BJ (cell line): Measurements from ENCODE around the gene TSHR. TPM values are rescaled to one million over a fixed set of nuclear protein-coding genes. Genes with fewer than 3 reads are reported as not detected.
"Not testable (repeated sequence)": the region's sequence is repeated elsewhere in the genome, so short reads cannot be mapped to it uniquely, and the experiment has no call there.

Experiments
- CTCF ChIA-PET: fragments of 350-600 bp; formaldehyde crosslinking; extraction: SDS; loops from one replicate; lab custom pipeline; 2021; ENCODE audit warnings: antibody characterized with exemption, inconsistent platforms; lab: Yijun Ruan, JAX
- POLR2A ChIA-PET: fragments of 300-600 bp; sonication (Branson Sonifier 250); formaldehyde crosslinking; extraction: SDS; loops from one replicate; lab custom pipeline; 2021; ENCODE audit warnings: antibody characterized with exemption; lab: Charles Lee
- DNase-seq: peaks from one replicate; pipeline ENCODE4 v3.0.0-alpha.2; 2011; ENCODE audit warnings: low read depth
- H3K27me3 ChIP-seq: 2 replicates; pipeline ENCODE4 v1.6.0; 2011; ENCODE audit warnings: low read length; ENCODE audit not compliant: control insufficient read depth, insufficient read depth
- H3K36me3 ChIP-seq: 2 replicates; pipeline ENCODE4 v1.5.1; 2011; ENCODE audit warnings: low read length; ENCODE audit not compliant: control insufficient read depth, insufficient read depth
- H3K4me3 ChIP-seq: 2 replicates; pipeline ENCODE4 v1.5.1; 2011; ENCODE audit warnings: low read depth, mild to moderate bottlenecking, control low read depth, low read length
- polyA plus RNA-seq: library from polyadenylated mRNA; depleted of rRNA; stranded (reverse); fragments of >200 nt; gene quantifications from 2 replicates; pipeline ENCODE4 v1.2.3, GENCODE V29; 2011
- TF ChIP-seq, protein P1 (sequence below): IDR thresholded peaks from 2 replicates; pipeline ENCODE4 v1.5.1; 2011; ENCODE audit warnings: low read depth, mild to moderate bottlenecking, control low read depth, inconsistent platforms, low read length, moderate library complexity; ENCODE audit not compliant: insufficient read depth

TSHR gene
- polyA plus RNA-seq, 1 experiment = not detected

DNA sequence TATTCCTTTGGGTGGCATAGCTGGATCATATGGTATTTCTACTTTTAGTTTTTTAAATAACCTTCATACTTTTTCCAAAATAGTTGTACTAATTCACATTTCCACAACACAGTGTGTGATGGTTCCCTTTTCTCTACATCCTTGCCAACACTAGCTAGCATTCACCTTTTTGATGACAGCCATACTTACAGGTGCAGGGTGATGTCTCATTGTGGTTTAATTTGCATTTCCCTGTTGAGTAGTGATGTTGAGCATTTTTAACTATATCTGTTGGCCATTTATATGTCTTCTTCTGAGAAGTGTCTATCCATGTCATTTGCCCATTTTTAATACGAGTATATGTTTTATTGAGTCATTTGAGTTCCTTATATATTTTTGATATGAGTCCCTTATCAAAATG is 96.1 kb downstream of the TSHR start:
- CTCF ChIA-PET = no interaction called here
- H3K27me3 ChIP-seq = no peaks in the 10 kb centered on the region
- no peak overlapping the region for H3K4me3 ChIP-seq
- no peak for DNase-seq
- H3K36me3 ChIP-seq = no peaks in the 10 kb centered on the region
- POLR2A ChIA-PET = no interaction called here
- TF ChIP-seq, protein P1, sequence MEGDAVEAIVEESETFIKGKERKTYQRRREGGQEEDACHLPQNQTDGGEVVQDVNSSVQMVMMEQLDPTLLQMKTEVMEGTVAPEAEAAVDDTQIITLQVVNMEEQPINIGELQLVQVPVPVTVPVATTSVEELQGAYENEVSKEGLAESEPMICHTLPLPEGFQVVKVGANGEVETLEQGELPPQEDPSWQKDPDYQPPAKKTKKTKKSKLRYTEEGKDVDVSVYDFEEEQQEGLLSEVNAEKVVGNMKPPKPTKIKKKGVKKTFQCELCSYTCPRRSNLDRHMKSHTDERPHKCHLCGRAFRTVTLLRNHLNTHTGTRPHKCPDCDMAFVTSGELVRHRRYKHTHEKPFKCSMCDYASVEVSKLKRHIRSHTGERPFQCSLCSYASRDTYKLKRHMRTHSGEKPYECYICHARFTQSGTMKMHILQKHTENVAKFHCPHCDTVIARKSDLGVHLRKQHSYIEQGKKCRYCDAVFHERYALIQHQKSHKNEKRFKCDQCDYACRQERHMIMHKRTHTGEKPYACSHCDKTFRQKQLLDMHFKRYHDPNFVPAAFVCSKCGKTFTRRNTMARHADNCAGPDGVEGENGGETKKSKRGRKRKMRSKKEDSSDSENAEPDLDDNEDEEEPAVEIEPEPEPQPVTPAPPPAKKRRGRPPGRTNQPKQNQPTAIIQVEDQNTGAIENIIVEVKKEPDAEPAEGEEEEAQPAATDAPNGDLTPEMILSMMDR = no peak

DNA sequence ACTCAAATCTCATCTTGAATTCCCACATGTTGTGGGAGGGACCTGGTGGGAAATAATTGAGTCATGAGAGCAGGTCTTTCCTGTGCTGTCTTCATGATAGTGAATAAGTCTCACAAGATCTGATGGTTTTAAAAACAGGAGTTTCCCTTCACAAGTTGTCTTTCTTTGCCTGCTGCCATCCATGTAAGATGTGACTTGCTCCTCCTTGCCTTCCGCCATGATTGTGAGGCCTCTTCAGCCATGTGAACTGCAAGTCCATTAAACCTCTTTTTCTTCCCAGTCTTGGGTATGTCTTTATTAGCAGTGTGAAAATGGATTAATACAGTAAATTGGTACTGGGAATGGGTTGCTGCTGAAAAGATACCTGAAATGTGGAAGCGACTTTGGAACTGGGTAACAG is 98.6 kb downstream of the TSHR start:
- POLR2A ChIA-PET, CTCF ChIA-PET, H3K36me3 ChIP-seq, DNase-seq, H3K4me3 ChIP-seq, H3K27me3 ChIP-seq: not testable (repeated sequence)

DNA sequence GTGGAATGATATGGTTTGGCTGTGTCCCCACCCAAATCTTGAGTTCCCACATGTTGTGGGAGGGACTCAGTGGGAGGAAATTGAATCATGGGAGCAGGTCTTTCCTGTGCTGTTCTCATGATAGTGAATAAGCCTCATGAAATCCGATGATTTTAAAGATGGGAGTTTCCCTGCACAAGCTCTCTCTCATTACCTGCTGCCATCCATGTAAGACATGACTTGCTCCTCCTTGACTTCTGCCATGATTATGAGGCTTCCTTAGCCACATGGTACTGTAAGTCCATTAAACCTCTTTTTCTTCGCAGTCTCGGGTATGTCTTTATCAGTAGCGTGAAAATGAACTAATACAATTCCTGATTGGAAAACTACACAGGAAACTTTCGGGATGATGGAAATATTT is 100.5 kb downstream of the TSHR start:
- CTCF ChIA-PET = no interaction called here
- TF ChIP-seq, protein P1 = no peak
- POLR2A ChIA-PET = no interaction called here
- Histone ChIP-seq H3K36me3 (no peaks in the 10 kb centered on the region), H3K4me3 (no peak overlapping the region), H3K27me3 (no peaks in the 10 kb centered on the region)
- DNase-seq = no peak

DNA sequence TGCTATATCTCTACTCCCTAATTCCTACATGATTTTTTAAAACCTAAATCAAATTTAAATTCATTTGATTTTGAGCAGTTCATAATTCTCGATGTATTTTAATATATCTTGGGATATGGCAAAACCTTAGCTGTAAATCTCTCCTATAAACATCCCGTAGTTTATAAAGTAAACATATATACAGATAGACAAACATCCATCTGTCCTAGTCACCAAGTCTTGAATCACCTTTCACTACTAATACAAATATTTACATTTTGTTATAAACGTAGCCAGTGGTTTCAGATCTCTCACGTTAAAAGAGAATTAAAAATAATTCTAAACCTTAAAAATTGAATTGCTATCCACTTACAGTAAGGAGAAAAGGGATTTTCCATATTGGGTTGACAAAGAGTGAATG is 107.0 kb downstream of the TSHR start:
- TF ChIP-seq, protein P1 = no peak
- DNase-seq = no peak
- no peaks in the 10 kb centered on the region for H3K27me3 ChIP-seq
- no peak overlapping the region for H3K4me3 ChIP-seq
- no peaks in the 10 kb centered on the region for H3K36me3 ChIP-seq
- CTCF ChIA-PET = no interaction called here
- POLR2A ChIA-PET = no interaction called here

- Histone ChIP-seq H3K4me3 (no peak overlapping the region), H3K36me3 (no peaks in the 10 kb centered on the region), H3K27me3 (no peaks in the 10 kb centered on the region)
- TF ChIP-seq, protein P1 = peak; percentile 12; the same call in 1 of the 2 replicates
- no peak for DNase-seq
- ChIA-PET CTCF (interaction anchor here (1.7 kb wide), 1 partner anchor 12 kb away, joined by 5 read pairs; no protein-coding TSS in a partner anchor), POLR2A (no interaction called here)
Observed at GRCh38 chr14:81062816-81063215, 107.4 kb downstream of the TSHR start.

DNA sequence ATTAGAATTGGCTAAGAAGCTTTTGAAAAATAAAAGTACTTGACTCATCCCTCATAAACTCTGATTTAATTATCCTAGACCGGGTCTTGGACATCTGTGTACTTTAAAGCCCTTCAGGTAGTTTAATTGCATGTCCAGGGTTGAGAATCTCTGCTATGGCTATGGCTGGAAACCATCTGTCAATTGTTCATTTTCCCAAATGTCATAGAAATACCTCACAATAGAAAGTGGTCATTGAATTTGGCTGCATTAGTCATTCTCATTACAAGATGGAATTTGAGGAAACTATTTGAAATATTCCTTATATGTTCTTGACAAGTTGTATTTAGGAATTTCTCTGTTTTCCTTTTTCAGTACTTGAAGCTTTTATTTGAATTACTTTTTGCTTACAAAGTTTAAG is 111.3 kb downstream of the TSHR start:
- DNase-seq = peak; percentile 4
- TF ChIP-seq, protein P1 = no peak
- no peaks in the 10 kb centered on the region for H3K27me3 ChIP-seq
- ChIA-PET POLR2A (no interaction called here), CTCF (no interaction called here)
- H3K4me3 ChIP-seq = no peak overlapping the region
- H3K36me3 ChIP-seq = no peaks in the 10 kb centered on the region
